AG10803 (cell line): ENCODE measurements around the gene ULK3.
"Not testable (repeated sequence)": the region's sequence is repeated elsewhere in the genome, so short reads cannot be mapped to it uniquely, and the experiment has no call there.

Source experiments
- DNase-seq: peaks from one replicate; pipeline ENCODE4 v3.0.0; 2010; ENCODE audit warnings: low read depth
- H3K4me3 ChIP-seq: 2 replicates; pipeline ENCODE4 v1.5.1; 2011; ENCODE audit warnings: mild to moderate bottlenecking, low read length, control low read depth
- CTCF ChIP-seq: conservative IDR thresholded peaks from 2 replicates; pipeline ENCODE4 v1.5.1; 2011; ENCODE audit warnings: mild to moderate bottlenecking, low read length, control low read depth, inconsistent platforms

The ULK3 gene

GRCh38 chr15:74888716-74889115 lies 45.8 kb upstream of the ULK3 start:
- no peak for DNase-seq
- no peak for TF ChIP-seq CTCF
- H3K4me3 ChIP-seq, result no peak overlapping the region

- H3K4me3 ChIP-seq, DNase-seq: not testable (repeated sequence)
Observed at GRCh38 chr15:74887537-74888193, 44.7 kb upstream of the ULK3 start.

GRCh38 chr15:74885461-74885860 lies 42.5 kb upstream of the ULK3 start:
- DNase-seq, result no peak
- H3K4me3 ChIP-seq, result no peak overlapping the region
- TF ChIP-seq CTCF, result no peak

GRCh38 chr15:74884428-74885223 lies 41.7 kb upstream of the ULK3 start:
- no peak for DNase-seq
- no peak overlapping the region for H3K4me3 ChIP-seq
- no peak for TF ChIP-seq CTCF

- H3K4me3 ChIP-seq, result no peak overlapping the region
- DNase-seq, result no peak
- TF ChIP-seq CTCF, result no peak
Observed at GRCh38 chr15:74882528-74882927, 39.6 kb upstream of the ULK3 start.

GRCh38 chr15:74878273-74878672 lies 35.3 kb upstream of the ULK3 start:
- no peak for DNase-seq
- TF ChIP-seq CTCF, result no peak
- H3K4me3 ChIP-seq, result no peak overlapping the region

- H3K4me3 ChIP-seq, result peak overlapping the region; percentile 94
- no peak for TF ChIP-seq CTCF
- DNase-seq, result peak; percentile 16
Observed at GRCh38 chr15:74873756-74874424, 30.9 kb upstream of the ULK3 start.
